HepG2 (cell line): ENCODE results near the gene DHX58. TPM values are rescaled to one million over a fixed set of nuclear protein-coding genes. Genes with fewer than 3 reads are reported as not detected.
A peak's percentile ranks its signal among the peaks of the same experiment; 100 is the strongest.

Experiments
- ATAC-seq: fragments of 200-7000 bp; cut with Tn5 transposase; 3 replicates; pipeline ENCODE4 v1.9.1; 2020; ENCODE audit warnings: mild to moderate bottlenecking, moderate library complexity
- BruUV-seq: library from RNA; stranded (reverse); fragments of 400-500 nt; replicated peaks from 2 replicates; lab custom pipeline; 2021; lab: Mats Ljungman, UMichigan
- CTCF ChIA-PET: fragments of 300-600 bp; formaldehyde crosslinking; extraction: SDS; loops from one replicate; lab custom pipeline; 2021; ENCODE audit warnings: low total read pairs, inconsistent platforms, low intra/inter-chr PET ratio; lab: Yijun Ruan, JAX
- POLR2A ChIA-PET: fragments of 350-600 bp; sonication (Branson Sonifier 250); formaldehyde crosslinking; loops from one replicate; lab custom pipeline; 2020; ENCODE audit warnings: antibody characterized with exemption, inconsistent platforms; lab: Yijun Ruan, JAX
- DNase-seq: peaks from one replicate; pipeline ENCODE4 v3.0.0-alpha.2; 2015; ENCODE audit warnings: low spot score
- FAIRE-seq: peaks from 3 replicates; lab custom pipeline; 2011; peaks lifted over from hg19 to GRCh38; lab: Jason Lieb, UNC
- H2AFZ ChIP-seq: one replicate; pipeline ENCODE4 v1.6.1; 2011; ENCODE audit warnings: low read length, inconsistent platforms
- H3K27ac ChIP-seq: fragments of 300-600 bp; 3 replicates; pipeline ENCODE4 v1.8.0; 2011; ENCODE audit warnings: mixed run types, mild to moderate bottlenecking, mixed read lengths, low read length, inconsistent platforms; ENCODE audit not compliant: insufficient read depth; ENCODE audit errors: extremely low read length
- H3K27me3 ChIP-seq, 2 experiments: fragments of 200-600 bp in 1 of 2; 2 replicates in 1 of 2; 3 replicates in 1 of 2; pipeline versions ENCODE4 v1.6.0 to v1.8.0; 2011; ENCODE audit warnings: low read length in 2 of 2, mild to moderate bottlenecking in 2 of 2, moderate library complexity in 2 of 2, inconsistent platforms in 1 of 2; ENCODE audit not compliant: insufficient read depth in 2 of 2, control insufficient read depth in 1 of 2
- H3K36me3 ChIP-seq, 2 experiments: fragments of 200-600 bp in 1 of 2; replicated peaks in 1 of 2; 2 replicates in 1 of 2; 3 replicates in 1 of 2; pipeline versions ENCODE4 v1.5.1 to v1.8.0; 2011; ENCODE audit warnings: low read length in 2 of 2, inconsistent platforms in 1 of 2; ENCODE audit not compliant: insufficient read depth in 2 of 2, control insufficient read depth in 1 of 2
- H3K4me1 ChIP-seq: 2 replicates; pipeline ENCODE4 v1.5.1; 2012; ENCODE audit warnings: low read length, inconsistent platforms; ENCODE audit not compliant: insufficient read depth
- H3K4me2 ChIP-seq: 2 replicates; pipeline ENCODE4 v1.6.0; 2011; ENCODE audit warnings: low read depth, low read length, inconsistent platforms
- H3K4me3 ChIP-seq, 3 experiments: fragments of 200-600 bp in 1 of 3; sonication (generic), shearing (Covaris generic) in 1 of 3; replicated peaks in 1 of 3; 2 replicates each; pipeline ENCODE4 v1.5.1; 2011 to 2016; ENCODE audit warnings: low read length in 3 of 3, inconsistent platforms in 2 of 3, low read depth in 2 of 3, mild to moderate bottlenecking in 2 of 3, control low read depth in 1 of 3, mixed read lengths in 1 of 3; ENCODE audit not compliant: insufficient read depth in 1 of 3
- H3K79me2 ChIP-seq: one replicate; pipeline ENCODE4 v1.6.1; 2011; ENCODE audit warnings: low read length, inconsistent platforms; ENCODE audit not compliant: insufficient read depth
- H3K9ac ChIP-seq: 2 replicates; pipeline ENCODE4 v1.6.0; 2011; ENCODE audit warnings: mild to moderate bottlenecking, low read depth, low read length, inconsistent platforms; ENCODE audit not compliant: insufficient read depth
- H3K9me3 ChIP-seq: 2 replicates; pipeline ENCODE4 v1.5.1; 2012; ENCODE audit warnings: mild to moderate bottlenecking, low read length
- H4K20me1 ChIP-seq: 2 replicates; pipeline ENCODE4 v1.6.0; 2011; ENCODE audit warnings: inconsistent platforms, mild to moderate bottlenecking, low read length, moderate library complexity; ENCODE audit not compliant: insufficient read depth
- CC2D1A ChIP-seq: sonication (generic); formaldehyde crosslinking; IDR thresholded peaks from 2 replicates; pipeline ENCODE4 v1.8.1; 2023; ENCODE audit warnings: mild to moderate bottlenecking, missing genetic modification reagents
- FOXK2 ChIP-seq: fragments of 450-650 bp; IDR thresholded peaks from 2 replicates; pipeline ENCODE4 v1.6.1; 2016
- HNRNPL ChIP-seq: fragments of 200-400 bp; formaldehyde crosslinking; IDR thresholded peaks from 2 replicates; pipeline ENCODE4 v1.6.1; 2017; ENCODE audit warnings: mild to moderate bottlenecking, low read depth, low read length
- NFKBIZ ChIP-seq: IDR thresholded peaks from 2 replicates; pipeline ENCODE4 v1.6.1; 2018; ENCODE audit warnings: missing genetic modification reagents, missing compliant biosample characterization
- NPAS2 ChIP-seq: sonication (generic); formaldehyde crosslinking; IDR thresholded peaks from 2 replicates; pipeline ENCODE4 v1.8.0; 2022; ENCODE audit warnings: mild to moderate bottlenecking, missing genetic modification reagents, borderline replicate concordance
- PAWR ChIP-seq: sonication (generic); formaldehyde crosslinking; IDR thresholded peaks from 2 replicates; pipeline ENCODE4 v1.4.0; 2020; ENCODE audit warnings: missing genetic modification reagents, mild to moderate bottlenecking, borderline replicate concordance
- RARG ChIP-seq: sonication (generic); formaldehyde crosslinking; IDR thresholded peaks from 2 replicates; pipeline ENCODE4 v1.4.0; 2020; ENCODE audit warnings: low read depth, mild to moderate bottlenecking, missing genetic modification reagents
- SRF ChIP-seq: IDR thresholded peaks from 2 replicates; pipeline ENCODE4 v1.6.1; 2011; ENCODE audit warnings: mild to moderate bottlenecking, low read depth, low read length, moderate library complexity
- STAT5B ChIP-seq: sonication (generic); formaldehyde crosslinking; IDR thresholded peaks from 2 replicates; pipeline ENCODE4 v1.4.0; 2020; ENCODE audit warnings: missing genetic modification reagents
- THYN1 ChIP-seq: sonication (generic); formaldehyde crosslinking; IDR thresholded peaks from 2 replicates; pipeline ENCODE4 v1.8.1; 2023; ENCODE audit warnings: low read depth, mild to moderate bottlenecking, moderate library complexity, missing genetic modification reagents, borderline replicate concordance
- ZNF251 ChIP-seq: sonication (generic); formaldehyde crosslinking; IDR thresholded peaks from 2 replicates; pipeline ENCODE4 v1.9.0; 2021; ENCODE audit warnings: mild to moderate bottlenecking, missing genetic modification reagents
- ZNF30 ChIP-seq: sonication (generic); formaldehyde crosslinking; IDR thresholded peaks from 2 replicates; pipeline ENCODE4 v1.5.0; 2020; ENCODE audit warnings: mild to moderate bottlenecking, missing genetic modification reagents
- ZNF337 ChIP-seq: sonication (generic); formaldehyde crosslinking; IDR thresholded peaks from 2 replicates; pipeline ENCODE4 v1.5.1; 2020; ENCODE audit warnings: missing genetic modification reagents, low read depth, mild to moderate bottlenecking, borderline replicate concordance
- WGBS: methylation state at CpG from one replicate; pipeline ENCODE4 v1.1.6; 2017; ENCODE audit warnings: low lambda C conversion rate; 5-methylcytosine and 5-hydroxymethylcytosine counted together
- in situ Hi-C: cut with HindIII; loops from 2 replicates; pipeline ENCODE4 v1.10.0; 2017; ENCODE audit warnings: low pct_unique_long_range_greater_than_20kb; ENCODE audit not compliant: extremely low pct_ligation_motif_present
- intact Hi-C: fragments of 100-400 bp; cut with micrococcal nuclease; formaldehyde crosslinking; loops from one replicate; pipeline ENCODE4 v1.10.0; 2022; ENCODE audit not compliant: unreplicated experiment
- polyA plus RNA-seq, 8 experiments: library from polyadenylated mRNA; depleted of rRNA in 3 of 8; stranded (reverse) in 7 of 8; unstranded in 1 of 8; fragments of >200 nt; fragmentation: Illumina TruSeq in 4 of 8; extraction: Trizol in 4 of 8; gene quantifications; 2 replicates each; pipeline versions ENCODE4 v1.2.1 to v1.2.3, GENCODE V29; 2011 to 2016; ENCODE audit warnings: low read depth in 4 of 8, missing spikeins in 1 of 8, mixed read lengths in 1 of 8; ENCODE audit not compliant: insufficient read depth in 1 of 8
- total RNA-seq, 5 experiments: library from RNA; depleted of rRNA; stranded (reverse); fragments of >200 nt; fragmentation: Illumina TruSeq; extraction: Trizol; gene quantifications; 2 replicates each; pipeline ENCODE4 v1.2.3, GENCODE V29; 2016; ENCODE audit warnings: low read depth in 1 of 5
- TF ChIP-seq, protein P1 (sequence below), 2 experiments: fragments of 450-650 bp in 1 of 2; sonication (generic) in 1 of 2; formaldehyde crosslinking in 1 of 2; IDR thresholded peaks; 2 replicates each; pipeline versions ENCODE4 v1.6.1 to v1.8.0; 2016 to 2022; ENCODE audit warnings: antibody characterized with exemption in 1 of 2, mild to moderate bottlenecking in 1 of 2, missing genetic modification reagents in 1 of 2
- TF ChIP-seq, protein P2 (sequence below): sonication (generic); formaldehyde crosslinking; IDR thresholded peaks from 2 replicates; pipeline ENCODE4 v1.8.1; 2023; ENCODE audit warnings: mild to moderate bottlenecking, missing genetic modification reagents, borderline replicate concordance

The DHX58 gene
- total and polyA plus RNA-seq, 2 of the 13 experiments (the other 11 are each of a cell fraction or from before 2014, with no cell fraction given): 6.7 to 7.8 TPM

DNA sequence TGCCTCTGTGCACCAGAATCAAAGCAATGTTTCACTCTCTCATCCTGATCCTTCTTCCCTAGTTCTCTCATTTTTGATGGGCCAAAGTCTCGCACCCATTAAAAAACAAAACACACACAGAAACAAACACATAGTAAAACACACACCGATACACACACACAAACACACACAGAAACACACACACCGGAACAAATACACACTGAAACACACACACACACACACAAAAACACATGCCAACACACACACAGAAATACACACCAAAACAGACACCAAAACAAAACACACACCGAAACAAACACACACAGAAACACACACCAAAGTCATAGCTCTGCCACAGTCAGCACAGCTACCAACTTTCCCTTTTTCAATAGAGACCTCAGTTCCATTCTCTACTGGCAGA, 18.7 kb upstream of the DHX58 start:
- no peak overlapping the region for H3K4me3 ChIP-seq
- BruUV-seq: no TSS peak
- ChIA-PET CTCF (no interaction called here), POLR2A (interaction anchor here (1.2 to 1.7 kb wide), 2 partner anchors 10 kb away, joined by 4 to 9 read pairs; partner anchors contain the start of gene KAT2A)
- ATAC-seq (no peak), DNase-seq (no peak), FAIRE-seq (peak; percentile 83)
- no peak overlapping the region for H3K4me2 ChIP-seq
- peaks cover 40% of the 10 kb centered on the region for H3K4me1 ChIP-seq
- H3K9ac ChIP-seq: no peak overlapping the region
- peaks cover 35 to 78% of the 10 kb centered on the region in 2 experiments for H3K36me3 ChIP-seq
- H4K20me1 ChIP-seq: peaks cover 3% of the 10 kb centered on the region
- H3K9me3 ChIP-seq: no peaks in the 10 kb centered on the region
- in situ Hi-C loops (no loop called here), intact Hi-C loops (no loop called here)
- H3K27ac ChIP-seq: no peak overlapping the region
- WGBS: 99% methylated on average over 4 of the region's 4 CpGs
- no peaks in the 10 kb centered on the region for H3K27me3 ChIP-seq
- H2AFZ ChIP-seq: no peak overlapping the region
- H3K79me2 ChIP-seq: peaks cover 49% of the 10 kb centered on the region
- TF ChIP-seq FOXK2 (peak; percentile 40; the same call in 1 of the 2 replicates), ZNF337 (CRISPR knock-in tag) (no peak), STAT5B (CRISPR knock-in tag) (no peak), CC2D1A (no peak), SRF (no peak), THYN1 (CRISPR knock-in tag) (no peak), NPAS2 (CRISPR knock-in tag) (no peak), RARG (CRISPR knock-in tag) (no peak), HNRNPL (no peak), ZNF251 (CRISPR knock-in tag) (no peak), NFKBIZ (CRISPR knock-in tag) (no peak), ZNF30 (CRISPR knock-in tag) (no peak), PAWR (CRISPR knock-in tag) (no peak)
- TF ChIP-seq, protein P1, sequence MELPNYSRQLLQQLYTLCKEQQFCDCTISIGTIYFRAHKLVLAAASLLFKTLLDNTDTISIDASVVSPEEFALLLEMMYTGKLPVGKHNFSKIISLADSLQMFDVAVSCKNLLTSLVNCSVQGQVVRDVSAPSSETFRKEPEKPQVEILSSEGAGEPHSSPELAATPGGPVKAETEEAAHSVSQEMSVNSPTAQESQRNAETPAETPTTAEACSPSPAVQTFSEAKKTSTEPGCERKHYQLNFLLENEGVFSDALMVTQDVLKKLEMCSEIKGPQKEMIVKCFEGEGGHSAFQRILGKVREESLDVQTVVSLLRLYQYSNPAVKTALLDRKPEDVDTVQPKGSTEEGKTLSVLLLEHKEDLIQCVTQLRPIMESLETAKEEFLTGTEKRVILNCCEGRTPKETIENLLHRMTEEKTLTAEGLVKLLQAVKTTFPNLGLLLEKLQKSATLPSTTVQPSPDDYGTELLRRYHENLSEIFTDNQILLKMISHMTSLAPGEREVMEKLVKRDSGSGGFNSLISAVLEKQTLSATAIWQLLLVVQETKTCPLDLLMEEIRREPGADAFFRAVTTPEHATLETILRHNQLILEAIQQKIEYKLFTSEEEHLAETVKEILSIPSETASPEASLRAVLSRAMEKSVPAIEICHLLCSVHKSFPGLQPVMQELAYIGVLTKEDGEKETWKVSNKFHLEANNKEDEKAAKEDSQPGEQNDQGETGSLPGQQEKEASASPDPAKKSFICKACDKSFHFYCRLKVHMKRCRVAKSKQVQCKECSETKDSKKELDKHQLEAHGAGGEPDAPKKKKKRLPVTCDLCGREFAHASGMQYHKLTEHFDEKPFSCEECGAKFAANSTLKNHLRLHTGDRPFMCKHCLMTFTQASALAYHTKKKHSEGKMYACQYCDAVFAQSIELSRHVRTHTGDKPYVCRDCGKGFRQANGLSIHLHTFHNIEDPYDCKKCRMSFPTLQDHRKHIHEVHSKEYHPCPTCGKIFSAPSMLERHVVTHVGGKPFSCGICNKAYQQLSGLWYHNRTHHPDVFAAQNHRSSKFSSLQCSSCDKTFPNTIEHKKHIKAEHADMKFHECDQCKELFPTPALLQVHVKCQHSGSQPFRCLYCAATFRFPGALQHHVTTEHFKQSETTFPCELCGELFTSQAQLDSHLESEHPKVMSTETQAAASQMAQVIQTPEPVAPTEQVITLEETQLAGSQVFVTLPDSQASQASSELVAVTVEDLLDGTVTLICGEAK (IDR thresholded peaks at IDR 0.05): peak; percentile 16; the same call in 1 of the 2 replicates
- TF ChIP-seq, protein P1 (CRISPR knock-in tag; IDR thresholded peaks at IDR 0.05): no peak
- TF ChIP-seq, protein P2, sequence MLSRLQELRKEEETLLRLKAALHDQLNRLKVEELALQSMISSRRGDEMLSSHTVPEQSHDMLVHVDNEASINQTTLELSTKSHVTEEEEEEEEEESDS (CRISPR knock-in tag): no peak
